Neural cell (in vitro differentiated cells): ENCODE measurements around the gene DOCK7.

ENCODE experiments used
- CTCF ChIP-seq: fragments of 450-650 bp; IDR thresholded peaks from 2 replicates; pipeline ENCODE4 v1.5.1; 2014; ENCODE audit warnings: antibody characterized with exemption, mild to moderate bottlenecking, moderate library complexity; ENCODE audit not compliant: poor library complexity, severe bottlenecking
- EP300 ChIP-seq: fragments of 450-650 bp; conservative IDR thresholded peaks from 2 replicates; pipeline ENCODE4 v1.6.1; 2014; ENCODE audit warnings: antibody characterized with exemption, mild to moderate bottlenecking, moderate library complexity; ENCODE audit not compliant: poor library complexity, severe bottlenecking
- EZH2 ChIP-seq: fragments of 200-600, 300-800 bp; shearing (Covaris generic), sonication (generic); IDR thresholded peaks from 2 replicates; pipeline ENCODE4 v1.6.1; 2014; ENCODE audit warnings: antibody characterized with exemption, low read length, borderline replicate concordance, mild to moderate bottlenecking; ENCODE audit not compliant: insufficient read depth, poor library complexity, severe bottlenecking
- MXI1 ChIP-seq: fragments of 450-650 bp; conservative IDR thresholded peaks from 2 replicates; pipeline ENCODE4 v1.6.1; 2014; ENCODE audit warnings: antibody characterized with exemption, mild to moderate bottlenecking; ENCODE audit not compliant: poor library complexity, severe bottlenecking
- SMC3 ChIP-seq: fragments of 450-650 bp; conservative IDR thresholded peaks from 2 replicates; pipeline ENCODE4 v1.6.1; 2014; ENCODE audit warnings: antibody characterized with exemption, mild to moderate bottlenecking, moderate library complexity; ENCODE audit not compliant: poor library complexity
- TAF1 ChIP-seq: IDR thresholded peaks from 2 replicates; pipeline ENCODE4 v1.6.1; 2012; ENCODE audit warnings: low read depth

GRCh38 chr1:62726011-62726442, 37.8 kb upstream of the DOCK7 start:
- TF ChIP-seq CTCF (no peak), TAF1 (no peak), SMC3 (no peak), MXI1 (no peak), EZH2 (no peak), EP300 (no peak)
